Hepatocyte (in vitro differentiated cells): ENCODE results near the gene SHROOM3.
"Not testable (repeated sequence)": the region's sequence is repeated elsewhere in the genome, so short reads cannot be mapped to it uniquely, and the experiment has no call there.

ENCODE experiments used
- CTCF ChIP-seq: fragments of 200-600 bp; sonication (generic); IDR thresholded peaks from 2 replicates; pipeline ENCODE4 v1.5.1; 2016; ENCODE audit warnings: antibody characterized with exemption, mild to moderate bottlenecking; ENCODE audit not compliant: poor library complexity
- EZH2phosphoT487 ChIP-seq: fragments of 200-600 bp; sonication (generic); IDR thresholded peaks from one replicate; pipeline ENCODE4 v1.6.1; 2018; ENCODE audit warnings: antibody characterized with exemption, mild to moderate bottlenecking, low read depth, moderate library complexity; ENCODE audit not compliant: unreplicated experiment, severe bottlenecking

- not testable (repeated sequence) for TF ChIP-seq CTCF, EZH2phosphoT487
Observed at GRCh38 chr4:76608549-76608948, 173.5 kb downstream of the SHROOM3 start.
